Calu3 (cell line): ENCODE measurements around the gene DPYD. TPM values are rescaled to one million over a fixed set of nuclear protein-coding genes. Genes with fewer than 3 reads are reported as not detected.

Source experiments
- BruUV-seq: library from RNA; stranded (reverse); fragments of 400-500 nt; replicated peaks from 2 replicates; lab custom pipeline; 2021; lab: Mats Ljungman, UMichigan
- CTCF ChIA-PET: fragments of 300-600 bp; sonication (Branson Sonifier 250); formaldehyde crosslinking; loops from one replicate; lab custom pipeline; 2022; ENCODE audit warnings: antibody characterized with exemption; lab: Charles Lee
- DNase-seq: peaks from one replicate; pipeline ENCODE4 v3.0.0; 2022
- H3K27ac Mint-ChIP-seq: one replicate; pipeline ENCODE4 v1.8.0; 2022; ENCODE audit warnings: mixed read lengths; ENCODE audit not compliant: unreplicated experiment
- H3K27me3 Mint-ChIP-seq: one replicate; pipeline ENCODE4 v1.8.0; 2022; ENCODE audit warnings: mixed read lengths; ENCODE audit not compliant: unreplicated experiment
- H3K36me3 Mint-ChIP-seq: one replicate; pipeline ENCODE4 v1.8.0; 2022; ENCODE audit warnings: mild to moderate bottlenecking, moderate library complexity, mixed read lengths; ENCODE audit not compliant: insufficient read depth, unreplicated experiment
- H3K4me1 Mint-ChIP-seq: one replicate; pipeline ENCODE4 v1.8.0; 2022; ENCODE audit warnings: mild to moderate bottlenecking, low read depth, mixed read lengths; ENCODE audit not compliant: unreplicated experiment
- H3K4me3 Mint-ChIP-seq: one replicate; pipeline ENCODE4 v1.8.0; 2022; ENCODE audit warnings: mild to moderate bottlenecking, low read depth, moderate library complexity, mixed read lengths; ENCODE audit not compliant: unreplicated experiment
- H3K9me3 Mint-ChIP-seq: one replicate; pipeline ENCODE4 v1.8.0; 2022; ENCODE audit warnings: low read depth, mixed read lengths; ENCODE audit not compliant: unreplicated experiment
- intact Hi-C: fragments of 100-400 bp; cut with micrococcal nuclease; formaldehyde crosslinking; loops from one replicate; pipeline ENCODE4 v1.10.0; 2022; ENCODE audit not compliant: unreplicated experiment
- total RNA-seq: library from RNA; stranded (reverse); gene quantifications from 2 replicates; pipeline ENCODE4 v1.2.3, GENCODE V29; 2022
- TF ChIP-seq, protein P1 (sequence below): fragments of 200-600 bp; IDR thresholded peaks from one replicate; pipeline ENCODE4 v1.8.0; 2022; ENCODE audit warnings: antibody characterized with exemption; ENCODE audit not compliant: unreplicated experiment

The DPYD gene
- total RNA-seq, 1 experiment from 2014 or later: 15.6 TPM

DNA sequence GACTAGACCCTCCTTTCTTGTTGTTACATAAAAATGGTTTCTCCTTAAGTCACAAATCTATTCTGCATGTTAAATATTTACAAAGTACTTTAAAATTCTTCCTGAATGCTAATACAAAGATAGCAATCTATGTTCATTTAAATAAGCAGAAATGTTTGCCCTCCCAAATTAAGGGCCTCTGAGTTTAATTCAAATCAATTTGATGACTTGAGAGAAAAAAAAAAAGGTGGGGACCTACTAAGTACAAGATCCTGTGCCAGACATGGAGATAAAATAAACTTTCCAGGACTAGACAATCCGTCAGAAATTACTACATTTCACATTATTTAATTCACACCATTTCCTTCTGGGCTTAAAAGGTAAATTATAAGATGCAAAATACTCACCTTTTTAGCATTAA lies 548.3 kb downstream of the DPYD start:
- Mint-ChIP-seq H3K36me3 (no peaks in the 10 kb centered on the region), H3K4me1 (no peaks in the 10 kb centered on the region), H3K27me3 (no peaks in the 10 kb centered on the region), H3K27ac (no peak overlapping the region), H3K9me3 (no peaks in the 10 kb centered on the region), H3K4me3 (no peak overlapping the region)
- TF ChIP-seq, protein P1, sequence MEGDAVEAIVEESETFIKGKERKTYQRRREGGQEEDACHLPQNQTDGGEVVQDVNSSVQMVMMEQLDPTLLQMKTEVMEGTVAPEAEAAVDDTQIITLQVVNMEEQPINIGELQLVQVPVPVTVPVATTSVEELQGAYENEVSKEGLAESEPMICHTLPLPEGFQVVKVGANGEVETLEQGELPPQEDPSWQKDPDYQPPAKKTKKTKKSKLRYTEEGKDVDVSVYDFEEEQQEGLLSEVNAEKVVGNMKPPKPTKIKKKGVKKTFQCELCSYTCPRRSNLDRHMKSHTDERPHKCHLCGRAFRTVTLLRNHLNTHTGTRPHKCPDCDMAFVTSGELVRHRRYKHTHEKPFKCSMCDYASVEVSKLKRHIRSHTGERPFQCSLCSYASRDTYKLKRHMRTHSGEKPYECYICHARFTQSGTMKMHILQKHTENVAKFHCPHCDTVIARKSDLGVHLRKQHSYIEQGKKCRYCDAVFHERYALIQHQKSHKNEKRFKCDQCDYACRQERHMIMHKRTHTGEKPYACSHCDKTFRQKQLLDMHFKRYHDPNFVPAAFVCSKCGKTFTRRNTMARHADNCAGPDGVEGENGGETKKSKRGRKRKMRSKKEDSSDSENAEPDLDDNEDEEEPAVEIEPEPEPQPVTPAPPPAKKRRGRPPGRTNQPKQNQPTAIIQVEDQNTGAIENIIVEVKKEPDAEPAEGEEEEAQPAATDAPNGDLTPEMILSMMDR: no peak
- no peak for DNase-seq
- intact Hi-C loops: no loop called here
- no TSS peak for BruUV-seq
- CTCF ChIA-PET: no interaction called here

- no peaks in the 10 kb centered on the region for H3K9me3 Mint-ChIP-seq
- H3K4me1 Mint-ChIP-seq: no peaks in the 10 kb centered on the region
- no peak for DNase-seq
- no peak overlapping the region for H3K4me3 Mint-ChIP-seq
- TF ChIP-seq, protein P1: no peak
- H3K27ac Mint-ChIP-seq: no peak overlapping the region
- H3K36me3 Mint-ChIP-seq: no peaks in the 10 kb centered on the region
- BruUV-seq: no TSS peak
- CTCF ChIA-PET: no interaction called here
- H3K27me3 Mint-ChIP-seq: no peaks in the 10 kb centered on the region
- intact Hi-C loops: no loop called here
These were observed 552.5 kb downstream of the DPYD start for GRCh38 chr1:97368296-97368695.

DNA sequence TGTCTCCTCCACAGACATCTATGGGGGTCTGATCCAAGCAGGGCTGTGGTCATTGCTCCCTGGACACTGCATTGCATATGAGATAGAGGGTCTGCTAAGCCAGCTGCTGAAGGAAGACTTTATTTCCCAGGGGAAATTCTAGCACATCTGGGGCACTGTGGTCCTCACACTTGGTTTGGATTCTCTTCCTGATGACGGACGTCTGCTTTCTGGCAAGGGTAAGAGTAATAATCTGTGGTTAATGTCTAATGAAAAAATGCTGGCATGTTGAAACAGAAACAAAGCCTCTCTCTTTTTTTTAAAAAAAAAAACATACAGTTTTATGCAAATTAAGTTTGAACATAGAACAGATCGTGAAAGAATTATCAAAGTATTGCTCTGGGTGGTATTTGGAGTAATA lies 553.9 kb downstream of the DPYD start:
- Mint-ChIP-seq H3K27me3 (no peaks in the 10 kb centered on the region), H3K4me3 (no peak overlapping the region), H3K9me3 (no peaks in the 10 kb centered on the region), H3K4me1 (no peaks in the 10 kb centered on the region), H3K36me3 (no peaks in the 10 kb centered on the region), H3K27ac (no peak overlapping the region)
- BruUV-seq: no TSS peak
- CTCF ChIA-PET: no interaction called here
- TF ChIP-seq, protein P1: no peak
- intact Hi-C loops: no loop called here
- no peak for DNase-seq

DNA sequence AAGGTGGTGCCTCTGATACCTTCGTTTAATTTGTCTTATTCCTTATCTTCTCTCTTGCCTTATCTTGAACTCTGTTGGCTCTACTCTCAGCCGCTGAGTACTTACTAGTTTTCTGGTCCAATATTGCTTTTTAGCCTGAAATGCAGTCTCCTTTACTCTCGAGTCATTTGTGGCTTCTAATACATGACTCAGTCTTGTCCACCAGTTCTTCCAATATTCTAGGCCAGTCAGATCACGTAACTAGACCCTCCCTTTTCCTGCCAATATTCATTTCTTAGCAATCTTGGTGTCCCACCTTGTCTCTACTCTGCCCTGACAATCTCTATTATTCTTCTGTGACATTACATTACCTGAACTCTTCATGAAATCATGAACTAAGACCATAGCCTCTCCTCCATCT lies 555.8 kb downstream of the DPYD start:
- CTCF ChIA-PET: no interaction called here
- H3K27ac Mint-ChIP-seq: no peak overlapping the region
- BruUV-seq: no TSS peak
- H3K4me1 Mint-ChIP-seq: no peaks in the 10 kb centered on the region
- TF ChIP-seq, protein P1: no peak
- no peaks in the 10 kb centered on the region for H3K36me3 Mint-ChIP-seq
- intact Hi-C loops: no loop called here
- no peak for DNase-seq
- H3K9me3 Mint-ChIP-seq: no peaks in the 10 kb centered on the region
- no peaks in the 10 kb centered on the region for H3K27me3 Mint-ChIP-seq
- H3K4me3 Mint-ChIP-seq: no peak overlapping the region

GRCh38 chr1:97364086-97364485 lies 556.7 kb downstream of the DPYD start:
- no TSS peak for BruUV-seq
- DNase-seq: no peak
- CTCF ChIA-PET: no interaction called here
- intact Hi-C loops: no loop called here
- Mint-ChIP-seq H3K4me3 (no peak overlapping the region), H3K27ac (no peak overlapping the region), H3K4me1 (no peaks in the 10 kb centered on the region), H3K36me3 (no peaks in the 10 kb centered on the region), H3K27me3 (no peaks in the 10 kb centered on the region), H3K9me3 (no peaks in the 10 kb centered on the region)
- TF ChIP-seq, protein P1: no peak
